ENCODE measurements around the gene USP50.
"Not testable (repeated sequence)": the region's sequence is repeated elsewhere in the genome, so short reads cannot be mapped to it uniquely, and the experiment has no call there.

Gene USP50

GRCh38 chr15:50542887-50543210, 3.6 kb downstream of the USP50 start:
- DNase-seq (ENCODE audit: insufficient read length, low spot score) (no peak), FAIRE-seq (no peak)
- no peak for TF ChIP-seq CTCF (IDR thresholded peaks at IDR 0.05; ENCODE audit: insufficient read depth, missing control alignments)

DNA sequence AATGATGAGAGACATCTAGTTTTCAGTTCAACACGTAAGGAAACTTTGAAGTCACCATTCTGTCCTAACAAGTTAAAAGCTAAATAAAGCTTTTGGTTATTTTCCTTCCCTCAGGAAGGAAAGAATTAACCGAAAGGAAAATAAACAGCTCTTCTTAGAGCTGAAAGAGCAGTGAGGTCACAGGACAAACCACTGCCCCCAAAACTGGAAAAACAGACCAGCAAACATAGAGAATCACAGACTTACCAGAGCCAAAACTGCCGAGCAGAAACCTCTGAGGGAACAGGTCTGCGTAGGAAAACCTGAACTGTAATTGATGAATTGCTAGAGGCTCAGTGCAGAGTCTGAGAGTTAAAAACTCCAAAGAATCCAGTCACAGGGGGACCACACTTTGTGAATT, 14.7 kb downstream of the USP50 start:
- FAIRE-seq (no peak), DNase-seq (ENCODE audit: insufficient read length, low spot score) (no peak)
- TF ChIP-seq CTCF (IDR thresholded peaks at IDR 0.05; ENCODE audit: insufficient read depth, missing control alignments), result no peak

- TF ChIP-seq CTCF (IDR thresholded peaks at IDR 0.05; ENCODE audit: insufficient read depth, missing control alignments), result no peak
- no peak for DNase-seq (ENCODE audit: insufficient read length, low spot score)
- FAIRE-seq, result no peak
Measured at GRCh38 chr15:50531163-50531562, 15.3 kb downstream of the USP50 start.

DNA sequence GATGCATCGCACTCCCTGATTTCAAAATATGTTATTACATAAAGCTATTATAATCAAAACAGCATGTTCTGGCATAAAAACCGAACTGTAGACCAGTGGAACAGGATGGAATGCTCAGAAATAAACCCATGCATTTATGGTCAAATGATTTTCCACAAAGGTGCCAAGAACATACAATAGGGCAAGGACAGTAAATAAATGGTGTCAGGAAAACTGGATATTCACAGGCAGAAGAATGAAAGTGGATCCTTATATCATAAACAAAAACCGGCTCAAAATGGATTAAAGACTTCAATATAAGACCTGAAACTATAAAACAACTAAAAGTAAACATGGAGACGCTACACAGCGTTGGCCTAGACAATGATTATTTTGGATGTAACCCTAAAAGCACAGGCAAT, 22.6 kb downstream of the USP50 start:
- FAIRE-seq (no peak), DNase-seq (ENCODE audit: insufficient read length, low spot score) (no peak)
- TF ChIP-seq CTCF (IDR thresholded peaks at IDR 0.05; ENCODE audit: insufficient read depth, missing control alignments), result no peak

DNA sequence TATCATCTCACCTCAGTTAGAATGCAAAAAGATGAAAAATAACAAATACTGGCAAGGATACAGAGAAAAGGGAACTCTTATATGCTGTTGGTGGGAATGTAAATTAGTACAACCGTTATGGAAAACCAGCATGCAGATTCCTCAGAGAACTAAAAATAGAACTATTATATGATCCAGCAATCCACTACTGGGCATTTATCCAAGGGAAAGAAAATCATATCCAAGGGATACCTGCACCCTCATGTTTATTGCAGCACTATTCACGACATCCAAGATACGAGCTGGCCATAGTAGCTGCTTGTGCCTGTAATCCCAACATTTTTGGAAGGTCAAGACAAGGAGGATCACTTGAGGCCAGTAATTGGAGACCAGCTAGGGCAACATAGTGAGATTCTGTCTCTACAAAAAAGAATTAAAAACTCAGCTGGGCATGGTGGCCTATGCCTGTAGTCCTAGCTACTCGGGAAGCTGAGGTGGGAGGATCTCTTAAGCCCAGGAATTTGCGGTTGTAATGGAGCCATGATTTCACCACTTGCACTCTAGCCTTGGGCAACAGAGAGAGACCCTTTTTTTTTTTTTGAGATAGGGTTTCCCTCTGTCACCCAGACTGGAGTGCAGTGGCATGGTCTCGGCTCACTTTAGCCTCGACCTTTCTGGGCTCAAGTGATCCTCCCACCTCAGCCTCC, 26.6 kb downstream of the USP50 start:
- no peak for FAIRE-seq
- TF ChIP-seq CTCF (IDR thresholded peaks at IDR 0.05; ENCODE audit: insufficient read depth, missing control alignments), result no peak
- no peak for DNase-seq (ENCODE audit: insufficient read length, low spot score)

- DNase-seq (ENCODE audit: insufficient read length, low spot score) (no peak), FAIRE-seq (no peak)
- no peak for TF ChIP-seq CTCF (IDR thresholded peaks at IDR 0.05; ENCODE audit: insufficient read depth, missing control alignments)
Measured at GRCh38 chr15:50513001-50513400, 33.5 kb downstream of the USP50 start.

DNA sequence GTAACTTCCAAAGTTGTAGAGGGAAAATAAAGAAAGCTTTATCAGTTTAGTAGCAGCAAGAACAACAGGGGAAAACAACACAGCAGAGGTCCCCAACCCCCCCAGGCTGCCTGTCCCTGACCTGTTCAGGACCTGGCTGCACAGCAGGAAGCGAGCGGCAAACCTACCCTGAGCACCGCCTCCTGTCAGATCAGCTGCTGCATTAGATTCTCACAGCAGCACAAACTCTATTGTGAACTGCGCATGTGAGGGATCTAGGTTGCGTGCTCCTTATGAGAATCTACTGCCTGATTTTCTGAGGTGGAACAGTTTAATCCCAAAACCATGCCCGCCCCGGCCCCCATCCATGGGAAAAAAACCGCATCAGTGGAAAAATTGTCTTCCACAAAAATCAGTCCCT, 40.3 kb downstream of the USP50 start:
- TF ChIP-seq CTCF (IDR thresholded peaks at IDR 0.05; ENCODE audit: insufficient read depth, missing control alignments), result no peak
- DNase-seq (ENCODE audit: insufficient read length, low spot score) (no peak), FAIRE-seq (no peak)

- not testable (repeated sequence) for DNase-seq (ENCODE audit: insufficient read length, low spot score); FAIRE-seq
Measured at GRCh38 chr15:50505656-50506055, 40.8 kb downstream of the USP50 start.

Measured in D721Med (cell line).